Mucosa of descending colon (tissue), 3 donors: Measurements from ENCODE around the gene PRLH. TPM values are rescaled to one million over a fixed set of nuclear protein-coding genes. Genes with fewer than 3 reads are reported as not detected.
"Not testable (repeated sequence)": the region's sequence is repeated elsewhere in the genome, so short reads cannot be mapped to it uniquely, and the experiment has no call there.

Experiments used
- ATAC-seq: fragments of 200-7000 bp; cut with Tn5 transposase; one replicate; pipeline ENCODE4 v1.9.1; 2020; ENCODE audit warnings: mild to moderate bottlenecking, moderate library complexity
- DNase-seq, 3 donors: peaks; one replicate each; pipeline ENCODE4 v3.0.0-alpha.2; 2020
- H3K36me3 ChIP-seq: fragments of 200-600 bp; one replicate; pipeline ENCODE4 v1.8.0; 2021; ENCODE audit warnings: low read depth, mild to moderate bottlenecking
- H3K4me1 ChIP-seq: fragments of 200-600 bp; one replicate; pipeline ENCODE4 v1.8.0; 2021; ENCODE audit warnings: low read depth, mild to moderate bottlenecking
- H3K4me3 ChIP-seq: fragments of 200-600 bp; one replicate; pipeline ENCODE4 v1.8.0; 2021; ENCODE audit warnings: mild to moderate bottlenecking
- H3K9me3 ChIP-seq: fragments of 200-600 bp; one replicate; pipeline ENCODE4 v1.8.0; 2021; ENCODE audit warnings: mild to moderate bottlenecking
- intact Hi-C, 2 donors: fragments of 100-400 bp; cut with DNase I in 1 of 2; cut with micrococcal nuclease in 1 of 2; formaldehyde crosslinking; loops; one replicate each; pipeline versions ENCODE4 v1.11.0 to v1.11.1; 2022; cut with DNase I, micrococcal nuclease
- total RNA-seq, 3 donors: library from RNA; stranded (reverse); fragmentation: NEBNext Ultra II Directional in 2 of 3; extraction: Animal tissue kit (Norgen Biotek cat#: 25700) in 2 of 3; gene quantifications; one replicate each; pipeline versions ENCODE4 v1.2.1 to v1.2.4, GENCODE V29; 2021 to 2023
- TF ChIP-seq, protein P1 (sequence below): fragments of 200-600 bp; IDR thresholded peaks from one replicate; pipeline ENCODE4 v1.8.0; 2022; ENCODE audit warnings: antibody characterized with exemption, mild to moderate bottlenecking
- donor health status: DM: no; HTN: no; CAD: no; lungs with moderate emphysema.
- donor health status: DM: no; HTN: no; CAD: no.
- donor health status: DM: no; HTN: yes; CAD: no.

PRLH gene
- total RNA-seq, 3 donors from 2014 or later, result not detected

DNA sequence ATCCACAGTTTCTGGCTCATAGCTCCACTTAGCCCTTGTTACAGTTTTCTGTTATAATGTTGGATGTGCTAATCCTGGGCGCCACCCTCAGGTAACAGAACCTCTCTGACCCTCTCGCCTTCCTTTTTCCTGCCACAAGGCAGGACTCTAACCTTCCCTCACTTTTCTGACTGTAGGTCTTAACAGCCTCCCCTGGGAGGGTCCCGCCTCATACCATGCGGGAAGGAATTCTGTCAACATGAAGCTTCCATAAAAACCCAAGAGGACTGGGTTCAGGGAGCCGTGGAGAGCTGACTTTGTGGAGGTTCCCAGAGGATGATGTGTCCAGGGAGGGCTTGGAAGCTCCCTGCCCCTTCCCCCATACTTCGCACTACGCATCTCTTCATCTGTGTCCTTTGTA is 36.0 kb downstream of the PRLH start:
- TF ChIP-seq, protein P1, sequence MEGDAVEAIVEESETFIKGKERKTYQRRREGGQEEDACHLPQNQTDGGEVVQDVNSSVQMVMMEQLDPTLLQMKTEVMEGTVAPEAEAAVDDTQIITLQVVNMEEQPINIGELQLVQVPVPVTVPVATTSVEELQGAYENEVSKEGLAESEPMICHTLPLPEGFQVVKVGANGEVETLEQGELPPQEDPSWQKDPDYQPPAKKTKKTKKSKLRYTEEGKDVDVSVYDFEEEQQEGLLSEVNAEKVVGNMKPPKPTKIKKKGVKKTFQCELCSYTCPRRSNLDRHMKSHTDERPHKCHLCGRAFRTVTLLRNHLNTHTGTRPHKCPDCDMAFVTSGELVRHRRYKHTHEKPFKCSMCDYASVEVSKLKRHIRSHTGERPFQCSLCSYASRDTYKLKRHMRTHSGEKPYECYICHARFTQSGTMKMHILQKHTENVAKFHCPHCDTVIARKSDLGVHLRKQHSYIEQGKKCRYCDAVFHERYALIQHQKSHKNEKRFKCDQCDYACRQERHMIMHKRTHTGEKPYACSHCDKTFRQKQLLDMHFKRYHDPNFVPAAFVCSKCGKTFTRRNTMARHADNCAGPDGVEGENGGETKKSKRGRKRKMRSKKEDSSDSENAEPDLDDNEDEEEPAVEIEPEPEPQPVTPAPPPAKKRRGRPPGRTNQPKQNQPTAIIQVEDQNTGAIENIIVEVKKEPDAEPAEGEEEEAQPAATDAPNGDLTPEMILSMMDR, result no peak
- DNase-seq, result no peak
- intact Hi-C loops, result no loop called here
- H3K4me1 ChIP-seq, result no peaks in the 10 kb centered on the region
- no peak for ATAC-seq
- no peak overlapping the region for H3K4me3 ChIP-seq
- H3K36me3 ChIP-seq, result no peaks in the 10 kb centered on the region
- H3K9me3 ChIP-seq, result no peaks in the 10 kb centered on the region

DNA sequence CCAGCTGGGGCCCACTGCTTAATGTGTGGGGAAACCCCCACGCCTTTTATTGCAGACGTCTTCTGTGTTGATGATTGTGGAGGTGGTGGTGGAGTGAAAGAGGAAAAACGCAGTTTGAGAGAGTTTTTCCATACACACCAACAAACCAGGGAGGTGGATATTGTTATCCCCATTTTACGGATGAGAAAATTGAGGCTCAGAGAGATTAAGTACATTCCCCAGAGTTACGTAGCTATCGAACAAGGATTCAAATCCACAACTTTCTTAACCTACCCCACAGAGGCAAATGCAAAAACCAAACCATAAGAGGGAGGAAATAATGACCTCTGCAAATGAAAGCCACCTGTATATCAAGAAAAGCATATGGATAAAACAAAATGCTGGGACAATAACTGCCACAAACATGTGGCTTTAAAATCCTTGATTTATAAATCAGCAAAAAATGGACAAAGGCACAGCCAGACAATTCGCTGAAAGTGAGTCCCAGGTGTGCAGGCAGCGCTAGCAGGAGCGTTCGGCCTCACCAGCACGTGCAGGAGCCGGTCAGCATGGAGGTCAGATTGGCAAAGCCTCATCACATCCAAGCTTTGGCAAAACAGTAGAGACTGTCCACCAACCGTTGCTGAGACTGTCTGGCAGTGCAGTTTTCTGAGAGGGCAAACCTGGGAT is 36.8 kb downstream of the PRLH start:
- no peak for DNase-seq
- Histone ChIP-seq H3K36me3 (no peaks in the 10 kb centered on the region), H3K4me3 (no peak overlapping the region), H3K9me3 (no peaks in the 10 kb centered on the region), H3K4me1 (no peaks in the 10 kb centered on the region)
- TF ChIP-seq, protein P1, result no peak
- no peak for ATAC-seq
- intact Hi-C loops, result no loop called here

DNA sequence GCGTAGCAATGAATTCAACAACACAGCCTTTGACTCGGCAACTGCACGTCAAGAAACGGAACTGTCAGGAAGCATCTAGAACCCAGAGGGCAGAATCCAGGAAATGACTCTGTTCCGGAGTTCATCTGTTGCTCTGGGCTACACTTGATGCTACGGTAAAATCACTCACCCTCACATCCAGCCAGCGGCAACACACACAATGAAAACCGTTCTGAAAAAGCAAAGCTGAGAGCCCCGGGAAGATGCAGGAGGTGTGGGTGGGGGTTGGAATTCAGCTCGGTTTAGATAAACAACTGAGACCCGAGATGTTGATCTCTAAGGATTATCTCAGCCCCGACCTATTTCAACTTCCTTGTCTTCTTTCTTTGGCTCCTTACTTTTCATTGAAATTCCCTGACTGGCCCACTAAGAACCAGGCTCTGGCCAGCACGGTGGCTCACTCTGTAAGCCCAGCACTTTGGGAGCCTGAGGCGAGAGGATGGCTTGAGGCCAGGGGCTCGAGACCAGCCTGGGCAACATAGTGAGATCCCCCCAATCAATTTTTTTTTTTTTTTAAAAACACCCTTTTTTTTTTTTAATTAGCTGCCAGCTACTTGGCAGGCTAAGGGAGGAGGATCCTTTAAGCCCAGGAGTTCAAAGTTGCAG is 37.5 kb downstream of the PRLH start:
- Histone ChIP-seq H3K4me1 (no peaks in the 10 kb centered on the region), H3K36me3 (no peaks in the 10 kb centered on the region), H3K4me3 (no peak overlapping the region), H3K9me3 (no peaks in the 10 kb centered on the region)
- TF ChIP-seq, protein P1, result no peak
- DNase-seq, result peak in 1 of 3 donors; percentile 53
- intact Hi-C loops, result no loop called here
- ATAC-seq, result peak; percentile 83

DNA sequence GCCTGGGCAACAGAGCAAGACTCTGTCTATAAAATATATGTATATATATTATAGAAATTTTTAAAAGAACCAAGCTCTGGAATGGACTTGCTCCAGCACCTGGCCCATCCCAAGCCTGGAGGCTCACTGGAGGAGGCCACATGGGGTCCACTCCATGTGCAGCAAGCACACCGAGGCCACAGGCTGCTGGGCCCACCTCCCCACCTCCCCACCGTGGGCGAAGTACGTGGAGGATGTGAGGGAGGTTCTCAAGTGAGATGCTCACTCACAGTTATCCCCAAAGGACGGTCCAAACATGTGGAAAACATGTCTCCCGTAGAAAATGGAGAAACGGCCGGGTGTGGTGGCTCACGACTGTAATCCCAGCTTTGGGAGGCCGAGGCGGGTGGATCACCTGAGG is 38.0 kb downstream of the PRLH start:
- TF ChIP-seq, protein P1, result no peak
- Histone ChIP-seq H3K9me3 (no peaks in the 10 kb centered on the region), H3K4me1 (no peaks in the 10 kb centered on the region), H3K4me3 (no peak overlapping the region), H3K36me3 (no peaks in the 10 kb centered on the region)
- ATAC-seq (no peak), DNase-seq (no peak)
- intact Hi-C loops, result no loop called here

DNA sequence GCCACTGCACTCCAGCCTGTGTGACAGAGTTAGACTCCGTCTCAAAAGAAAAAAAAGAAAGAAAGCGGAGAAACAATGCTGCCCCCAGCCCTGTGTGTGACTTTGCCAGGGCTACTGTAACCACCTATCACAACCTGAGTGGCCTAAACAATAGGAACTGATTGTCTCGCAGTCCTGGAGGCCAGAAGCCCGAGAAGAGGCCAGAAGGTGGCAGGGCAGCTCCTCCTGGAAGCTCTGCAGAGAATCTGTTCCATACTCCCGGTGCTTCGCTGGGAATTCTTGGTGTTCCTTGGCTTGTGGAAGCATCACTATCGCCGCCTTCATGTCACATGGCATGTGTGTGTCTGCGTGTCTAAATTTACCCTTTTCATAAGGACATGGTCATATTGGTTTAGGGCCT is 38.6 kb downstream of the PRLH start:
- Histone ChIP-seq H3K4me1 (no peaks in the 10 kb centered on the region), H3K9me3 (no peaks in the 10 kb centered on the region), H3K4me3 (no peak overlapping the region), H3K36me3 (no peaks in the 10 kb centered on the region)
- TF ChIP-seq, protein P1, result no peak
- peak in 1 of 3 donors; percentile 56 for DNase-seq
- ATAC-seq, result peak; percentile 64
- intact Hi-C loops, result no loop called here

DNA sequence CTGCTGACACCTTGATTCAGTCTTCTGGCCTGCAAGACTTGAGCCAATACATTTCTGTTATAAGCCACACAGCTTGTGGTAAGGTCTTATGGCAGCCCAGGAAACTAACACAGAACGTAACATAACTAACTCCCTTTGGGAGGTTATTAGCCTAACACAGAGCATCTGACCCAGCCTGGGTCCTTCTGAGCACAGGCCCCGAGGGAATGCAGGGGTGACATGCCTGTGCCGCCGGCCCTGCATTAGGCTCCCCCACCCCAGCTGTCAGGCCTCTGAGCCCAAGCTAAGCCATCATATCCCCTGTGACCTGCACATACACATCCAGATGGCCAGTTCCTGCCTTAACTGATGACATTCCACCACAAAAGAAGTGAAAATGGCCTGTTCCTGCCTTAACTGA is 40.1 kb downstream of the PRLH start:
- H3K4me1 ChIP-seq, DNase-seq, ATAC-seq, intact Hi-C loops, H3K4me3 ChIP-seq, H3K9me3 ChIP-seq, H3K36me3 ChIP-seq: not testable (repeated sequence)
